UCSD-AML1 (cell line): ENCODE results near the gene TMEM222.
"Not testable (repeated sequence)": the region's sequence is repeated elsewhere in the genome, so short reads cannot be mapped to it uniquely, and the experiment has no call there.

Experiments
- DNase-seq: peaks from one replicate; lab custom pipeline; 2025; ENCODE audit not compliant: unreplicated experiment; lab: John Stamatoyannopoulos, UW

Gene TMEM222

GRCh38 chr1:27321813-27322568 lies at the start of gene TMEM222:
Gene TMEM222, plus strand, starts transcription at chr1:27322163. Its CDS starts 35 bp downstream, at chr1:27322198.
- DNase-seq = peak; percentile 99

GRCh38 chr1:27274204-27274603 lies 47.8 kb upstream of the TMEM222 start:
- DNase-seq = no peak

GRCh38 chr1:27275696-27276095 lies 46.3 kb upstream of the TMEM222 start:
- DNase-seq = no peak

- peak; percentile 72 for DNase-seq
Measured at GRCh38 chr1:27284425-27285273, 37.3 kb upstream of the TMEM222 start.

- no peak for DNase-seq
Measured at GRCh38 chr1:27285274-27285660, 36.7 kb upstream of the TMEM222 start.

GRCh38 chr1:27285821-27286220 lies 36.1 kb upstream of the TMEM222 start:
- not testable (repeated sequence) for DNase-seq

GRCh38 chr1:27289125-27289524 lies 32.8 kb upstream of the TMEM222 start:
- DNase-seq = not testable (repeated sequence)

- DNase-seq = no peak
Measured at GRCh38 chr1:27290581-27290980, 31.4 kb upstream of the TMEM222 start.

GRCh38 chr1:27292106-27292505 lies 29.9 kb upstream of the TMEM222 start:
- no peak for DNase-seq

GRCh38 chr1:27293915-27294314 lies 28.0 kb upstream of the TMEM222 start:
- DNase-seq = no peak

GRCh38 chr1:27296773-27297291 lies 25.1 kb upstream of the TMEM222 start:
- DNase-seq = peak; percentile 65

- DNase-seq = no peak
Measured at GRCh38 chr1:27297903-27298302, 24.1 kb upstream of the TMEM222 start.

GRCh38 chr1:27298632-27299384 lies 23.2 kb upstream of the TMEM222 start:
- no peak for DNase-seq

- DNase-seq = peak; percentile 77
Measured at GRCh38 chr1:27299385-27300271, 22.3 kb upstream of the TMEM222 start.

GRCh38 chr1:27300341-27301051 lies 21.5 kb upstream of the TMEM222 start:
- DNase-seq = peak; percentile 90

- DNase-seq = no peak
Measured at GRCh38 chr1:27301052-27301422, 20.9 kb upstream of the TMEM222 start.

GRCh38 chr1:27301582-27302199 lies 20.3 kb upstream of the TMEM222 start:
- DNase-seq = no peak

- DNase-seq = no peak
Measured at GRCh38 chr1:27302612-27303011, 19.4 kb upstream of the TMEM222 start.

GRCh38 chr1:27303509-27303908 lies 18.5 kb upstream of the TMEM222 start:
- DNase-seq = no peak
